ENCODE results near the gene CGNL1.

CGNL1 gene

DNA sequence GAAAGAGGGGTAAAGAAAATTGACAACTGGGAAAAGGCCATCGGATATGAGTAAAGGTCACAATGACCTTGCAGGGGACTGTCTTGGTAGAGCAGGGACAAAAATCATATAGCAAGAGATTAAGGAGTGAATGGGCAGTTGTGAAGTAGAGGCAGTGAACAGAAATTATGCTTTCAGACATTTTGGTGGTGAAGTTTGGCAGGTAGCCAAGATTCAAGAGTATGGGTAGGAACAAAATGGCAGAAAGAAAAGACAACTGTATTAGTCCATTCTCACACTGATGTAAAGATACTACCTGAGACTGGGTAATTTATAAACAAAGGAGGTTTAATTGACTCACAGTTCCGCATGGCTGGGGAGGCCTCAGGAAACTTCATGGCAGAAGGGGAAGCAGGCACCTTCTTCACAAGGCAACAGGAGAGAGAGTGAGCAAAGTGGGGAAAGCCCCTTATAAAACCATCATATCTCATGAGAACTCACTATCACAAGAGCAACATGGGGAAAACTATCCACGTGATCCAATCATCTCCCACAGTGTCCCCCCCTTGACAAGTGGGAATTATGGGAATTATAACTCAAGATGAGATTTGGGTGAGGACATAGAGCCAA, 84.0 kb downstream of the CGNL1 start:
- H3K4me2 ChIP-seq (ENCODE audit: low read length) = no peak overlapping the region
- no peak overlapping the region for H3K27ac ChIP-seq (ENCODE audit: low read length)
- H3K4me3 ChIP-seq (ENCODE audit: low read length) = no peak overlapping the region
- no peaks in the 10 kb centered on the region for H3K36me3 ChIP-seq (replicated peaks; ENCODE audit: low read depth, low read length)
- no peaks in the 10 kb centered on the region for H3K79me2 ChIP-seq (ENCODE audit: low read length)
- no peaks in the 10 kb centered on the region for H3K4me1 ChIP-seq (ENCODE audit: low read length)
- no peak for TF ChIP-seq EZH2phosphoT487 (IDR thresholded peaks at IDR 0.05; ENCODE audit: low read depth)
- TF ChIP-seq, protein P1, sequence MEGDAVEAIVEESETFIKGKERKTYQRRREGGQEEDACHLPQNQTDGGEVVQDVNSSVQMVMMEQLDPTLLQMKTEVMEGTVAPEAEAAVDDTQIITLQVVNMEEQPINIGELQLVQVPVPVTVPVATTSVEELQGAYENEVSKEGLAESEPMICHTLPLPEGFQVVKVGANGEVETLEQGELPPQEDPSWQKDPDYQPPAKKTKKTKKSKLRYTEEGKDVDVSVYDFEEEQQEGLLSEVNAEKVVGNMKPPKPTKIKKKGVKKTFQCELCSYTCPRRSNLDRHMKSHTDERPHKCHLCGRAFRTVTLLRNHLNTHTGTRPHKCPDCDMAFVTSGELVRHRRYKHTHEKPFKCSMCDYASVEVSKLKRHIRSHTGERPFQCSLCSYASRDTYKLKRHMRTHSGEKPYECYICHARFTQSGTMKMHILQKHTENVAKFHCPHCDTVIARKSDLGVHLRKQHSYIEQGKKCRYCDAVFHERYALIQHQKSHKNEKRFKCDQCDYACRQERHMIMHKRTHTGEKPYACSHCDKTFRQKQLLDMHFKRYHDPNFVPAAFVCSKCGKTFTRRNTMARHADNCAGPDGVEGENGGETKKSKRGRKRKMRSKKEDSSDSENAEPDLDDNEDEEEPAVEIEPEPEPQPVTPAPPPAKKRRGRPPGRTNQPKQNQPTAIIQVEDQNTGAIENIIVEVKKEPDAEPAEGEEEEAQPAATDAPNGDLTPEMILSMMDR (IDR thresholded peaks at IDR 0.05; ENCODE audit: low read depth, low read length) = no peak
- H3K9me3 ChIP-seq (ENCODE audit: insufficient read depth, low read length) = no peaks in the 10 kb centered on the region
- H3K9ac ChIP-seq (ENCODE audit: low read length) = no peak overlapping the region
- no peaks in the 10 kb centered on the region for H4K20me1 ChIP-seq (ENCODE audit: insufficient read depth, low read length)
- H3K27me3 ChIP-seq (ENCODE audit: low read depth, low read length) = peaks cover 4% of the 10 kb centered on the region; the same call in 1 of the 2 replicates
- H2AFZ ChIP-seq (ENCODE audit: low read depth, low read length) = no peak overlapping the region

DNA sequence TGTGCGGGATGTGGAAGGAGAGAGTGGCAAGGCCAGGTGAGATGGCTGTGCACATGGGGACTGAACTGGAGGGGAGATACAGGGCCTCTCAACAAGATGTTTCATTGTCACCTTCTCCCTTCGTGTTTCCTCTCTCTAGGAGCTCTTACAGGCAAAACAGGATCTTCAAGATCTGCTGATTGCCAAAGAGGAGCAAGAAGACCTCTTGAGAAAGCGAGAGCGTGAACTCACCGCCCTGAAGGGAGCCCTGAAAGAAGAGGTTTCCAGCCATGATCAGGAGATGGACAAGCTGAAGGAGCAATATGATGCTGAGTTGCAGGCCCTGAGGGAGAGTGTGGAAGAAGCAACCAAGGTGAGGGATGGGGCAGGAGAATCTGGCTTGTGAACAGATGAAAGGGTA, 85.2 kb downstream of the CGNL1 start:
- no peak for TF ChIP-seq EZH2phosphoT487 (IDR thresholded peaks at IDR 0.05; ENCODE audit: low read depth)
- TF ChIP-seq, protein P1 (IDR thresholded peaks at IDR 0.05; ENCODE audit: low read depth, low read length) = no peak
- Histone ChIP-seq H3K27ac (ENCODE audit: low read length) (no peak overlapping the region), H3K27me3 (ENCODE audit: low read depth, low read length) (peaks cover 15% of the 10 kb centered on the region), H3K9me3 (ENCODE audit: insufficient read depth, low read length) (no peaks in the 10 kb centered on the region), H3K4me2 (ENCODE audit: low read length) (no peak overlapping the region), H2AFZ (ENCODE audit: low read depth, low read length) (no peak overlapping the region), H3K79me2 (ENCODE audit: low read length) (no peaks in the 10 kb centered on the region), H3K36me3 (replicated peaks; ENCODE audit: low read depth, low read length) (no peaks in the 10 kb centered on the region), H4K20me1 (ENCODE audit: insufficient read depth, low read length) (no peaks in the 10 kb centered on the region), H3K4me1 (ENCODE audit: low read length) (no peaks in the 10 kb centered on the region), H3K9ac (ENCODE audit: low read length) (no peak overlapping the region), H3K4me3 (ENCODE audit: low read length) (no peak overlapping the region)

DNA sequence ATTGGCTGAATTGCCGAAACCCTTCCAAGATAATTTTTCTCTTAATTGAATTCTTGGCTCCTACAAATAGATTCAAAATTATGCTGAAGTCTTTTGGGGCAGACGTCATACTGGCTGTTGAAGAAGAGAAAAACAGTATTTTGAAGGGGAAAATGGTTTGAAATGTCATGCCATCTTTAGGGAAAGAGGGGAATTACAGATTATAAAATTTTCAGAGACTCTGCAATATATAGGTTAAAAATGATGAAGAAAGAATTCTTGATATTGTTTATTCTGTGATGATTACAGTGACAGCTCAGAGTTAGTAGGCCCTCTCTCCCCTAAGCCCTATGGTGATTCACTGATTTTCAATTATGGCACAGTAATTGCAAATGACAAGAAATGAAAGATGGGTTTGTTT, 86.1 kb downstream of the CGNL1 start:
- Histone ChIP-seq H4K20me1 (ENCODE audit: insufficient read depth, low read length) (no peaks in the 10 kb centered on the region), H3K36me3 (replicated peaks; ENCODE audit: low read depth, low read length) (no peaks in the 10 kb centered on the region), H3K4me1 (ENCODE audit: low read length) (no peaks in the 10 kb centered on the region), H3K27me3 (ENCODE audit: low read depth, low read length) (peaks cover 21% of the 10 kb centered on the region), H3K4me3 (ENCODE audit: low read length) (no peak overlapping the region), H3K27ac (ENCODE audit: low read length) (no peak overlapping the region), H3K4me2 (ENCODE audit: low read length) (no peak overlapping the region), H3K9ac (ENCODE audit: low read length) (no peak overlapping the region), H3K79me2 (ENCODE audit: low read length) (no peaks in the 10 kb centered on the region), H3K9me3 (ENCODE audit: insufficient read depth, low read length) (no peaks in the 10 kb centered on the region), H2AFZ (ENCODE audit: low read depth, low read length) (no peak overlapping the region)
- TF ChIP-seq, protein P1 (IDR thresholded peaks at IDR 0.05; ENCODE audit: low read depth, low read length) = peak; percentile 27
- TF ChIP-seq EZH2phosphoT487 (IDR thresholded peaks at IDR 0.05; ENCODE audit: low read depth) = no peak

DNA sequence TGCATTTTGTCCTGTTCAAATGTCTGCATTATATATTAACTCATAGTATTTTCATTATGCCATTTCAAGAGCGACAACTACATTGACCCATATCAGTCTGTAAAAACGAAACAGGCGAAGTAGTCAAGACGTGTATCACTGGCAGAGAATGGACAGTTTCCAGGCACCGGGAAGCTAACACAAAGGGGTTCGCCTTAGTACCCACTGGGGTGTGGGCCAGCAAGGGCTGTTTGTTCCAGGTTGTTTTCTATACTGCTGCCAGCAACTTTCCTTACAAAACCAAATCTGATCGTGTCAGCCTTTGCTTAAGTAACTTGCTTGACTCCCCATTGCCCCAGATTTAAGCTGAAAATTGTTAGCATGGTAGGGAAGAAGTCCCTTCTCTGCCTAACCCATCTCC, 87.1 kb downstream of the CGNL1 start:
- Histone ChIP-seq H3K27ac (ENCODE audit: low read length) (no peak overlapping the region), H3K4me3 (ENCODE audit: low read length) (no peak overlapping the region), H3K4me2 (ENCODE audit: low read length) (no peak overlapping the region), H3K79me2 (ENCODE audit: low read length) (no peaks in the 10 kb centered on the region), H3K4me1 (ENCODE audit: low read length) (no peaks in the 10 kb centered on the region), H3K9ac (ENCODE audit: low read length) (no peak overlapping the region), H3K9me3 (ENCODE audit: insufficient read depth, low read length) (no peaks in the 10 kb centered on the region), H3K36me3 (replicated peaks; ENCODE audit: low read depth, low read length) (no peaks in the 10 kb centered on the region), H3K27me3 (ENCODE audit: low read depth, low read length) (peaks cover 21% of the 10 kb centered on the region), H4K20me1 (ENCODE audit: insufficient read depth, low read length) (no peaks in the 10 kb centered on the region), H2AFZ (ENCODE audit: low read depth, low read length) (no peak overlapping the region)
- TF ChIP-seq, protein P1 (IDR thresholded peaks at IDR 0.05; ENCODE audit: low read depth, low read length) = no peak
- no peak for TF ChIP-seq EZH2phosphoT487 (IDR thresholded peaks at IDR 0.05; ENCODE audit: low read depth)

Data from OCI-LY3 (cell line).